ENCODE results near the gene H2BK1.

The H2BK1 gene

GRCh38 chr7:151179287-151179860, 30.9 kb downstream of the H2BK1 start:
- no peaks in the 10 kb centered on the region for H3K4me1 Mint-ChIP-seq
- H3K27me3 Mint-ChIP-seq = peaks cover 53% of the 10 kb centered on the region
- H3K9me3 Mint-ChIP-seq = no peaks in the 10 kb centered on the region

DNA sequence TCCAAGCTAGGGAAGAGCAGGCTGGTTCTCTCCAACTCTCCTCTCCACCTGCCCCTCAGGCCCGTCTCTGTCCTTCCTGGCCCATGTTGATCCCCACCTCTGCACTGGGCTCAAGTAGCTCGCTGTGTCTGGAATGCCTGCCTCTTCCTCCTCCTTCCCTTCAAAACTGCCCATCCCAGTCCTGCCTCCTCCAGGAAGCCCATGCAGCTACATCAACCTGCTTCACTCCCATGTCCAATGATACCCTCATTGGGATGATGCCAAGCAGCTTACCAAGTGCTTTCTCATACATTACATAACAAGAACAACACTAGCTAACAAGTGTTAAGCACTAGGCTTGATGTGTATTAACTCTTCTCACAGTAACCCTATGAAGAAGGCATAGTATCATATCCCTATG, 31.5 kb downstream of the H2BK1 start:
- H3K27me3 Mint-ChIP-seq = peaks cover 56% of the 10 kb centered on the region

More at GRCh38 chr7:151179287-151179860, 30.9 kb downstream of the H2BK1 start:
- Mint-ChIP-seq H3K27ac (no peak overlapping the region), H3K4me3 (no peak overlapping the region), H3K36me3 (no peaks in the 10 kb centered on the region)
- no peak for DNase-seq
- CTCF ChIA-PET = interaction anchor here (0.8 to 1.6 kb wide), 3 partner anchors 10 to 866 kb away, joined by 3 to 9 read pairs (median 4); no protein-coding TSS in a partner anchor

DNA sequence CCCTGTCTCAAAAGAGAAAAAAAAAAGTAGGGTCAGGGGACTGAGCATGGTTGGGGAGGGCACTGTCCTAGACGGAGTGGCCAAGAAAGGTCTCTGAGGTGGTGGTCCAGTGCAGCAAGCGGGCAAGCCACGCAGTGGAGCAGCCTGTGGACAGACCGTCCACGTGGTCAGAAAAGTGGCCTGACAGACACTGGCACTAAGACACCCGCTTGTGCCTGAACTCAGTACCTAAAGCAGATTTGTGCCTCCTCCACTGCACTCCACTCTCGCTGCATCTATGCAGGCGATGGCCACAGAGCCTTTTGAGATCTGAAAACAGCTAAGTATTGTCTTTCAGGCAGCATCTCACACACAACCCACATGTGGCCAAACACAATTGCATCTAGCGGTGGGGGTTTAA, 32.1 kb downstream of the H2BK1 start:
- Mint-ChIP-seq H3K9me3 (no peaks in the 10 kb centered on the region), H3K27me3 (peaks cover 62% of the 10 kb centered on the region), H3K4me3 (no peak overlapping the region), H3K36me3 (no peaks in the 10 kb centered on the region), H3K4me1 (no peaks in the 10 kb centered on the region), H3K27ac (no peak overlapping the region)
- CTCF ChIA-PET = interaction anchor here (0.8 to 1.4 kb wide), 2 partner anchors 51 to 865 kb away, joined by 3 to 4 read pairs; no protein-coding TSS in a partner anchor
- no peak for DNase-seq

More for the DNA sequence above, 31.5 kb downstream of the H2BK1 start:
- H3K4me3 Mint-ChIP-seq = no peak overlapping the region
- CTCF ChIA-PET = interaction anchor here (0.8 to 1.6 kb wide), 3 partner anchors 9 to 865 kb away, joined by 3 to 9 read pairs (median 4); no protein-coding TSS in a partner anchor
- H3K36me3 Mint-ChIP-seq = no peaks in the 10 kb centered on the region
- H3K4me1 Mint-ChIP-seq = no peaks in the 10 kb centered on the region
- DNase-seq = no peak
- H3K27ac Mint-ChIP-seq = no peak overlapping the region
- H3K9me3 Mint-ChIP-seq = no peaks in the 10 kb centered on the region

DNA sequence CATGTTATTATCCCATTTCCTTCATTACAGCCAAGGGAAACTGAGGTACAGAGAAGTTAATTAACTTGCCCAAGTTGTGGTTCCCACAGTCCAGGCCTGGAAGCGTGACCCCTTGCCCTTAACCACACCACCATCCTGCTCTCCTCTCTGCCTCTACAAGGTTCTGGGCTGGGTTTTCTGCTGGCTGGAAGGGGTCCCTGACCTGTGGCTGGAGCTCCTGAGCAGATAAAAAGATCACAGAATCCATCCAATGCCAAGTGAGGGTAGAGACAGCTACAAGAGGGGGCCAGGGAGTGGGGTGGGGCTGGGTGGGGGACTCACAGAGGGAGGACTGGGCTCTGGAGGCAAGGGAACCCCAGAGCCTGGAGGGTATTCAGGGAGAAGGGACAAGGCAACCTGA, 33.0 kb downstream of the H2BK1 start:
- H3K4me3 Mint-ChIP-seq = no peak overlapping the region
- no peak for DNase-seq
- no peak overlapping the region for H3K27ac Mint-ChIP-seq
- H3K4me1 Mint-ChIP-seq = peaks cover 5% of the 10 kb centered on the region
- CTCF ChIA-PET = interaction anchor here (1.1 to 1.4 kb wide), 3 partner anchors 13 to 53 kb away, joined by 3 read pairs; no protein-coding TSS in a partner anchor
- no peaks in the 10 kb centered on the region for H3K36me3 Mint-ChIP-seq
- H3K9me3 Mint-ChIP-seq = no peaks in the 10 kb centered on the region
- peaks cover 71% of the 10 kb centered on the region for H3K27me3 Mint-ChIP-seq

DNA sequence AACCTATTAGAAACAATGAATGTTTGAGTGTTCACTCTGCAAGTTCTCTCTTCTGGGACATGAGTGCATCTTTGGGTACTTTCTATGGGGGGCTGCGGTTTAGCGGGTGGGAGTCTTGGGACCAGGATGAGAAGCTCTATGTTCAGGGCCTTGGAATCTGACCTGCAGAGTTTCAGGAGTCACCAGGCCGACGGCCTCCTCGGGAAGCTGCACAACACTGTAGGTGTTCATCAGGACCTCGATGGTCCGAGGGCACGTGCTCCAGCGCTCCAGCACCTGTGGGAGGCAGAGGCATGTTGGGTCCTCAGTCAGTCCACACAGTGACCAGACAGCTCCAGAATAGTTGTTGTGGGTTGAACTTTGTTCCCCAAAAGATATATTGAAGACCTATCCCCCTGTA, 33.9 kb downstream of the H2BK1 start:
- no peak overlapping the region for H3K27ac Mint-ChIP-seq
- peaks cover 5% of the 10 kb centered on the region for H3K4me1 Mint-ChIP-seq
- no peak for DNase-seq
- H3K36me3 Mint-ChIP-seq = no peaks in the 10 kb centered on the region
- CTCF ChIA-PET = interaction anchor here (0.9 to 1.4 kb wide), 3 partner anchors 14 to 71 kb away, joined by 3 to 4 read pairs (median 3); no protein-coding TSS in a partner anchor
- no peaks in the 10 kb centered on the region for H3K9me3 Mint-ChIP-seq
- peaks cover 76% of the 10 kb centered on the region for H3K27me3 Mint-ChIP-seq
- no peak overlapping the region for H3K4me3 Mint-ChIP-seq

DNA sequence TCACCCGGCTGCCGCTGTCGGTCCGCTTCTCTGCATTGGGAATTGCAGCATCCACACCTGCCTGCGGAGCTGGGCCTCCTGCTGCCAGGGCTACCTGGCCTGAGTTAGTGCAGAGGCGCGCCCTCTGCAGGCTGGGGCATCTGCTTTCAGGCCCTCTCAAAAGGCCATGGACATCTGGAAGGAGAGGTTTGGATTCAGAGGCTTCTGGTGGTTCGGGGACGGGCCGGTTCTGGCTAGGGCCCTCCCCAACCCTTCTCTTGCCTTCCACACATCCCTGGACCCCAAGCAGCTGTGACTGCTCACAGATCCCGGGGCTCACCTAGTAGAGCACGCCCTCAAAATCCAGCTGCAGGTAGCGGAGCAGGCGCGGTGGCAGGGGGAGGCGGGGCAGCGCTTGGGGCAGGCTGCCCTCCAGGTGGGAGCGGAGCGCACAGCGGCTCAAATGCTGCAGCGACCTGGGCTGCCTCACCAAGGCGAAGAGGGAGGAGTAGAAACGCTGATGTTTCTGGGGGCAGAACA, 34.4 kb downstream of the H2BK1 start:
- peaks cover 82% of the 10 kb centered on the region for H3K27me3 Mint-ChIP-seq
- H3K36me3 Mint-ChIP-seq = no peaks in the 10 kb centered on the region
- no peaks in the 10 kb centered on the region for H3K9me3 Mint-ChIP-seq
- no peak overlapping the region for H3K27ac Mint-ChIP-seq
- no peak overlapping the region for H3K4me3 Mint-ChIP-seq
- CTCF ChIA-PET = interaction anchor here (0.9 to 1.4 kb wide), 3 partner anchors 14 to 71 kb away, joined by 3 to 4 read pairs (median 3); no protein-coding TSS in a partner anchor
- H3K4me1 Mint-ChIP-seq = peaks cover 5% of the 10 kb centered on the region
- no peak for DNase-seq

GRCh38 chr7:151175047-151175792, 35.1 kb downstream of the H2BK1 start:
- Mint-ChIP-seq H3K27me3 (peaks cover 88% of the 10 kb centered on the region), H3K27ac (no peak overlapping the region), H3K9me3 (no peaks in the 10 kb centered on the region), H3K4me1 (peaks cover 5% of the 10 kb centered on the region), H3K4me3 (no peak overlapping the region), H3K36me3 (no peaks in the 10 kb centered on the region)
- CTCF ChIA-PET = interaction anchor here (1.3 kb wide), 1 partner anchor 72 kb away, joined by 3 read pairs; no protein-coding TSS in a partner anchor
- DNase-seq = no peak

DNA sequence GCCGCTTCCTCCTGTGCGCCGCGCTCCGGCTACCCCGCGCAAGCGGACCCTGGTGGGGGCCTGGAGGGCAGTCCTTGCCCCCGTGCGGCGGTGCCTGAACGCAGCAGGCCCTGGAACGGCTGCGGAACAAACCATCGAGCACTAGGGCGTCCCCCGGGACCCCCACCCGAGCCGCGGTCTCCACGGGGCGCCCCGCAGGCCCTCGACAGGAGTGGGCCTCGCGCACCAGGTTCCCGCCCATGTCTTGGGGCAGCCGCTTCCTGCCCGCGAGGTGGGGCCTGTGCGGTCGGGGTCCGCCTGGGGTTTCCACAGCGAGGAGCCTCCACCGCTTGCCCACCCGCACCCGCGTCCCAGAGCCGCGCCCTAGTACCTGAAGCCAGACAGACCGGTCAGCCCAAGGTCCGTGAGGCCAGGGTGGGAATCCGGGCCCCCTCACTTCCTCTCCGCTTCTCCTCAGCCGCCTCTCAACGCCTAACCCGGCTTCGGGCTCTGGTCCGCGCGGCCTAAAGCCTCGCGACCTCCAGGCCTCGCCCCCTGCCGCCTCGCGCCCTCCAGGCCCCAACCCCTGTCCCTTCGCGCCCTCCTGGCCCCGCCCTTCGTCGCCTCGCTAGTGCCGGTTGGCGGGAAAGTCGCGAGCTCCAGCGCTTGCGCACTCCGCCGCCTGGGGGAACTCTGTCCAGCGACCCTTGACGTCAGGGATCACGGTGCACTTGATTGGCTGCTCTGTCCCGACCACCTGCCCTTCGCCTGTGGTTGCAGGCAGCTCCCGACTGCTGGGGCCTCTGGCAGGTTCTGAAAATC, 35.8 kb downstream of the H2BK1 start:
- H3K27me3 Mint-ChIP-seq = peaks cover 92% of the 10 kb centered on the region
- H3K4me3 Mint-ChIP-seq = no peak overlapping the region
- CTCF ChIA-PET = no interaction called here
- H3K9me3 Mint-ChIP-seq = no peaks in the 10 kb centered on the region
- peaks cover 5% of the 10 kb centered on the region for H3K4me1 Mint-ChIP-seq
- no peak overlapping the region for H3K27ac Mint-ChIP-seq
- DNase-seq = no peak
- H3K36me3 Mint-ChIP-seq = no peaks in the 10 kb centered on the region

DNA sequence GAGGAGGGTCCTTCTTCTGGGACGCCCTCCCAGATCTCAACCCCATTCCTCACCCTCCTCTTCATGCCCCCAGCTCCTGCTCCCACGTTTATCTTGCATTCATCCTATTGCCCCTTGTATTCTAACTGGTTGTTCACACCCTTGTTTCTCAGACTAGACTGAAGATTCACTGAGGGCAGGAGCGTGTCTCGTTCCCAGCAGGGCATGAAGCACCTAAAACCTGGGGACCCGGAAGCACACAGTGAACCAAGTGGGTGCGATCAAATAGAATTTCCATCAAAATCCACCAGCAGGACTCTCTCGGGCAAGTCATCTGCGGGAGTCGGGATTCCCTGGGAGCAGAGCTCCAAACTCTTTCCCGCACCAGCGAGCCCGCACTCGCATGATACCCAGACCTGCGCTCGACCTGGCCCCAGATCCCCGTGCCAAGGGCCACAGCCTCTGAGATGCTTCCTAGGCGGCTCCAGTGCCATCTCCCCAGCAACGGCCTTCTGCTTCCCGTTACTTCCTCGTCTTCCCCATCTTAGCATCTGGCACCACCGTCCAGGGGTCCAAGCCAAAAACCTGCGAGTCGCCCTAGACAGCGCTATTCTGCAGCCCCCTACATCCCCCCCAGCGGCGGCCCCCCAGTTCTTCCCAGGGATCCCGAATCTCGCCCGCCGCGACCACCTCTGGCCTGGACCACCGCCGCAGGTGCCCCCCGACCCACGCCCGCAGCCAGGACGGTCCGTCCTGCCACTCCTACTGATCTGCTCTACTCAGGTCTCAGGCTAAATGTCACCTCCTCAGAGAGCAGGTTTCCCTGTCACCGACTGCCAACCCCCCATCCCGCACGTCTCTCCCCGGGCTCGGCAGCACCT, 36.7 kb downstream of the H2BK1 start:
- Mint-ChIP-seq H3K27ac (no peak overlapping the region), H3K27me3 (peaks cover 92% of the 10 kb centered on the region), H3K9me3 (no peaks in the 10 kb centered on the region), H3K4me1 (peaks cover 6% of the 10 kb centered on the region), H3K36me3 (no peaks in the 10 kb centered on the region), H3K4me3 (no peak overlapping the region)
- CTCF ChIA-PET = no interaction called here
- no peak for DNase-seq

- CTCF ChIA-PET = interaction anchor here (0.7 to 1.3 kb wide), 5 partner anchors 15 to 72 kb away, joined by 3 to 8 read pairs (median 4); no protein-coding TSS in a partner anchor
- DNase-seq = peak; percentile 79
- H3K9me3 Mint-ChIP-seq = no peaks in the 10 kb centered on the region
- peaks cover 10% of the 10 kb centered on the region for H3K4me1 Mint-ChIP-seq
- H3K27me3 Mint-ChIP-seq = peaks cover 90% of the 10 kb centered on the region
- H3K27ac Mint-ChIP-seq = peak overlapping the region; percentile 33
- H3K4me3 Mint-ChIP-seq = no peak overlapping the region
- H3K36me3 Mint-ChIP-seq = no peaks in the 10 kb centered on the region
These were observed 37.8 kb downstream of the H2BK1 start for GRCh38 chr7:151172273-151173141.

GRCh38 chr7:151168787-151169162, 41.5 kb downstream of the H2BK1 start:
- CTCF ChIA-PET = interaction anchor here (0.6 to 3.5 kb wide), 10 partner anchors 10 to 78 kb away, joined by 3 to 19 read pairs (median 6); partner anchors contain the start of gene ABCF2
- H3K27ac Mint-ChIP-seq = no peak overlapping the region
- peaks cover 60% of the 10 kb centered on the region for H3K27me3 Mint-ChIP-seq
- H3K36me3 Mint-ChIP-seq = no peaks in the 10 kb centered on the region
- DNase-seq = no peak
- H3K9me3 Mint-ChIP-seq = no peaks in the 10 kb centered on the region
- peaks cover 12% of the 10 kb centered on the region for H3K4me1 Mint-ChIP-seq
- peak overlapping the region; percentile 46 for H3K4me3 Mint-ChIP-seq

GRCh38 chr7:151168003-151168786, 42.1 kb downstream of the H2BK1 start:
- peaks cover 12% of the 10 kb centered on the region for H3K4me1 Mint-ChIP-seq
- CTCF ChIA-PET = interaction anchor here (0.7 to 3.5 kb wide), 13 partner anchors 8 to 136 kb away, joined by 3 to 19 read pairs (median 5); no protein-coding TSS in a partner anchor
- no peaks in the 10 kb centered on the region for H3K36me3 Mint-ChIP-seq
- no peak overlapping the region for H3K27ac Mint-ChIP-seq
- H3K9me3 Mint-ChIP-seq = no peaks in the 10 kb centered on the region
- H3K4me3 Mint-ChIP-seq = peak overlapping the region; percentile 46
- peaks cover 55% of the 10 kb centered on the region for H3K27me3 Mint-ChIP-seq
- DNase-seq = peak; percentile 69
